GM19099 (cell line): ENCODE results near the gene NMU.

Source experiments
- POLR2A ChIP-seq: IDR thresholded peaks from 3 replicates; pipeline ENCODE4 v1.6.1; 2011; ENCODE audit warnings: low read depth; ENCODE audit not compliant: insufficient read length; ENCODE audit errors: extremely low read depth

The NMU gene

GRCh38 chr4:55637272-55637820 lies 1.2 kb upstream of the NMU start:
- TF ChIP-seq POLR2A, result no peak

- no peak for TF ChIP-seq POLR2A
Observed at GRCh38 chr4:55636656-55636999, 530 bp upstream of the NMU start.

DNA sequence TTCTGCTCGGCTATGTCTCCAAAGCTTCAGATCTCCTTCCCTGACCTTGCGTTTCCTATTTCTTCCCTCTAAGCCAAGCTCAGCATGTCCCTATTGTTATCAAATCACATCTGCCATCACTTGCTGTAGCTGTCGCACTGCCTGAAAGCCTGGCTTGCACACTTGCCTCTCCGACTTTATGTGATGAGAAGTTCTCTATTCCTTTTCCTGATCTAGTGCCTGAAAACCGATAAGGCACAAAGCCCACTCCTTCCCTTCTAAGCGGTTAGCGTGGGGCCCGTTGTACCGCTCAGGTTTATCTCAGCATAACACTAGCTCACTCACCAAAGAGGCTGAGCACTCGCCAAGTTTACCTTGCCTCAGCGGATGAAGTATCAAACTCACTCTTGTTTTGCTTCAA lies 816 bp downstream of the NMU start:
- TF ChIP-seq POLR2A, result no peak

DNA sequence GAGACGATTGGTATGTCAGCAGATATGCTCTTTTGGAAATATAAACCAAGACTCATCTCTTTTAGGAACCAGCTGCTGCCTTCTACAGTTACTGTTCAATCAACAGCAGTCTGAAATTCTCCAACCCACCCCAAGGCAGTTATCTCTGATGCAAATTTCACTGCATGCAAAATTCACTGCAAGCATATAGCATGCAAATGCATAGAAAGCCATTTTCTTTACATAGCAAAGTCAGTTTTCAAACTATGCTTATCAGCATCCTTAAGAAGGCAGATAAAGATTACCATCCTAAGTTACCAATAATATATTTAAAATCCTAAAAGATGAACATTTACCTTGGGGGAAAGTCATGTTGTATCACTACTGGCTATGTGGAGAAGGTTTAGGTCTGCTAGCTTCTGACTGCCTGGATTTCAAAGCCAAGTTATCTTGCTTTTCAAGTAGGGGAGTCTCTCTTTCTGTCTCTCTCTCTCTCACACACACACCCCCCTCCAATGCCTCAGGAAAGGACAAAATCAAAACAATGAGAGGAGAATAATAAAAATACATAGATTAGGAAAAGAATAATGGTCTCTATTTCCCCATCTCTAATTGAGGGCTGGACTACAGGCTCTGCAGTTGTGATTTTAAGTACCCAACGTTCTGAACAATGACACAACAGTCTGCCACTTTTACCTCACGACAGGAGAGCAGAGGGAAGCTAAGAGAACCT lies 1.5 kb downstream of the NMU start:
- no peak for TF ChIP-seq POLR2A

DNA sequence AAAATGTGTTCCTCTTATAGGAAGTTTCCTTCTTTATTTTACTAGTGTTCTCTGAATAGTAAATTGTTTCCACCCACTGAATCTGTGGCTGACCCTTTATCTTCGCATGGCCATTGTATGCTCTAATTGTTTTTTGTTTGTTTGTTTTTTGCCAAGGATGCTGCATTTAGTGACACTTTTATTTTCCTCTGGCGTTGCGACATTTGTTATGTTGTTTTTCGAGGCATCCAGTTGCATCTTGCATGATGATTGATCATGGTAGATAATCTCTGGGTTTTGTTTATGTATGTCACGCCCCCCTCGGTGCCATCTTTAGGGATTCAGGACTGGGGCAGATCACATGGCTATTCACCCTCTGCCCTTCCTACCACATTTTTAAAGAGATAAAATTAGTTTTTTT lies 2.2 kb downstream of the NMU start:
- TF ChIP-seq POLR2A, result no peak

DNA sequence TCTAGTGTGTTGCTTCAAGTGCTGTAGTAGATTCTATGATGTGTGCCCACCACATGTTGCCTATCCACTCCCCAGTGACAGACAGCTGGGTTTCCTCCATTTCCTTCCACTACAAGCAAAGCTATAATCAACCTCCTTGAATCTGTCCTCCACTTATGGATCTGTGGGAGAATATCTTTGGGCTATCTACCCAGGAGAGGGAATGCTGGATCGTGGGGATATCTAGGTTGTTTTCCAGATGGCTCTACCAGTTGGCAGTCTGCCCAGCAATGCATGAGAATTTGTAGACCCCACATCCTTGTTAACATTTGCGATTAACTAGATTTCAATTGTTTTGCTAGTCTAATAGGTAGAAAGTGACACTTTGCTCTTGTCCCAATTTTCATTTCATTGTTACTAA lies 10.3 kb downstream of the NMU start:
- no peak for TF ChIP-seq POLR2A

DNA sequence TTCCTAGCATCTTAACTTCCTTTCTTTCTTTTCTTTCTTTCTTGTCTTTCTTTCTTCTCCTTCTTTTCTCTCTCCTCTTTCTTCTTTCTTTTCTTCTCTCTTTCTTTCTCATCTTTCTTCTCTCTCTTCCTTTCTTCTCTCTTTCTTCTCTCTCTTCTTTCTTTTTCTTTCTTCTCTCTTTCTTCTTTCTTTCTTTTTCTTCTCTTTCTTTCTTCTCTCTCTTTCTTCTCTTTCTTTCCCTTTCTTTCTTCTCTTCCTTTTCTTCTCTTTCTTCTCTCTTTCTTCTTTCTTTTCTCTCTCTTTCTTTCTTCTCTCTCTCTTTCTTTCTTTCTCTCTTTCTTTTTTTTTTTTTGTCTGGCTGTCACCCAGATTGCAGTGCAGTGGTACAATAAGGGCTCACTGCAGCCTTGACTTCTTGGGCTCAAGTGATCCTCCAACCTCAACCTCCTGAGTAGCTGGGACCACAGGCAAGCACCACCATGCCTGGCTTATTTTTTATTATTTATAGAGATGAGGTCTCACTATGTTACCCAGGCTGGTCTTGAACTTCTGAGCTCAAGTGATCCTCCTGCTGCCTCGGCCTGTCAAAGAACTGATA lies 17.5 kb downstream of the NMU start:
- no peak for TF ChIP-seq POLR2A

DNA sequence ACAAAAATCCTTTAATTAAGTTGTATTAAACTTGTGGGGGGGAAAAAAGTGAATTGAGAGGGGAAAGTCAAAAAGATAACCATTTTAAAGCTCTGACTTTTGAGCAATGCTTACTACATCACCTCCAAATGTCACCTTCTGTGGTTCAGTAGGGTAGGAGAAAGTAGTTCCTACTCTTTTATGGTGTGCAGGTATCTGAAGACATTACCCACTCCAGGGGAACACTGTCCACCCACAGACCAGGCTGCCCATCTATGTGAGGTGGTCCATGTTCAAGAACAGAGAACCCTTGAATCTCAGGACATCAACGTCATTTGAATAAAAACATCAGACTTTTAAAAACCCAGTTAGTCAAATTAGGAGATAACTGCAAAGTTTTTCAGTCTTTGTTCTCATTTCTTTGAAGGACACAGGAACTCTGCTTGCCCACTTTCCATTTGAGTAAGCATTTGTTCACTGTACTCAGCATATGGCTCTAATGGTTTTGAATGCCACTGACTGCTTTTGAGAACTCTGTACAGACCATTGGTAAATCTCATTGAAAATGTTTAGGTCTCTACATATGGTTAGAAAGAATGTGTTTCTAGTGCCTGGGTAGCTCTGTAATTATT lies 18.4 kb downstream of the NMU start:
- TF ChIP-seq POLR2A, result no peak

DNA sequence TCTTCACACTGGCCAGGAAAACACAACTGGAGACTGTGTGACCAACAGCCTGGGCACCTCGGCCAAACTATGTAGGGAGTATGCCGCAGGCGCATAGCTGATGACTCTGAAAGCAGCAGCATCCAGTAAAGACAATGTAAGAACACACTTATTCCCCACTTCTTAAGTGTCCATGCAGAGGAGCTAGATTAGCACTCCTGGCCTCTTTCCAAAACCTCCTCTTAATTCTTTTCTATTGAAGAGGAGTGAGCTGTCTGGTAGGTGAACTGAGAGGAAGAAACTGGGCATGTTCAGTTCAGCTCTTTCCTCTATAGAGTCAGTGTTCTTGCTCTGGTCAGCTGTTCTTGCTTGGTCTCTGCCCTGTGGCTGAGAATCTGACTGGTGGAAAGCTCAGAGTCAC lies 21.1 kb downstream of the NMU start:
- no peak for TF ChIP-seq POLR2A

DNA sequence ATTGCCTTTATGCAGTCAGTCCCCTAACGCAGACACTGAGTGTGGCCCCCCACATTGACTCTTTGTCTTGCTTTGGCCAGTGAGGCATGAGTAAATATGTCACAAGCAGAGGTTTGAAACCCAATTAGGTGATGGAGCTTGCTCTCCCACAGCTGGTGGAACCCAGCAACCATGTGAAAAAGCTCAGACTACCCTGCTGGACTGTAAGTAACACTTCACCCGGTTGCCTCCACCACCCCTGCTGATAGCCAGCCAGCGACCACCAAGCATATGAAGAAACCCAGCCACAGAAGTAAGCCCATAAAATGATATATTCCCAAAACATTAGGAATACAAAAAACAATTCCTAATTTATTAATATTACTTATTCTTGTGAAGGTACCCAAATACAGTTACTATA lies 22.5 kb downstream of the NMU start:
- no peak for TF ChIP-seq POLR2A

- no peak for TF ChIP-seq POLR2A
Observed at GRCh38 chr4:55612341-55612740, 23.8 kb downstream of the NMU start.

DNA sequence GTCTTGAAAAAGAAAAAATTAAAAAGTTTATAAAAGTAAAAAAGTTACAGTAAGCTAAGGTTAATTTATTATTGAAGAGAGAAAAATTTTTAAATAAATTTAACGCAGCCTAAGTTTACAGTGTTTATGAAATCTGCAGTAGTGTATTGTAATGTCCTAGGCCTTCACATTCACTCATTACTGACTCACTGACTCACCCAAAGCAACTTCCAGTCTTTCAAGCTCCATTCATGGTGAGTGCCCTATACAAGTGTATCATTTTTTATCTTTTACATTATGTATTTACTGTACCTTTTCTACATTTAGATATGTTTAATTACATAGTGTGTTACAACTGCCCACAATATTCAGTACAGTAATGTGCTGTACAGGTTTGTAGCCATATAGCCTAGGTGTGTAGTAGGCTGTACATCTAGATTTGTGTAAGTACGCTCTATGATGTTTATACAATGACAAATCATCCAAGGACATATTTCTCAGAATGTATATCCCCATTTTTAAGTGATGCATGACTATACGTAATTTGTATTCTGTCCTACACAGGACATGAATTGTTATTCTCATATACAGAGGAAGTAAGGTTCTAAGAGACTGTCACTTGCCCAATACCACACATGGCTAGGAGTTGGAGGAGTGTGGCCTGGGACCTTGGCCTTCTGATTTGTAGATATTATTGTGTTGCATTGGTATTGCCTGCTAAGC lies 24.6 kb downstream of the NMU start:
- no peak for TF ChIP-seq POLR2A

- TF ChIP-seq POLR2A, result no peak
Observed at GRCh38 chr4:55610381-55610780, 25.7 kb downstream of the NMU start.

DNA sequence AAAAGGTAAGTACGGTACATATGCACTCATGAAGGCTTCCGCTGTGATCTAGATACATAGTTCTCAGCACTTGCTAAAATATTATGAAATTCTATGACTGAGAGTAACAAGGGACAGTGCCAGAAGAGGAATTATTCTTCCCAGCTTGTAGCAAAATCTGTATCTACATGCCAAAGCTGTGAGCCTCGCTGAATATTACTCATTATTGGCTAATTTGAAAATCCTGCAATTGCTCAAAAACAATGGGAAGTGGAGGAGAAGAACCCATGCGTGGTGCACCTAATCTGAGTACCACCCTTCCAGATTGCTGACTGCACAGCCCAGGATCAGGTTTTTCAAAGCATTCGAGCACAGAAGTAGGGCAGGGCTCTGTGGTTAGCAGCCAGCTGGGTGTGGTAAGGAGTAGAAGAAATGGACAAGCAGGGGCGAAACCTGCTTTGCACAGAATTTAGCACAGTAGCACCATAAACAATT lies 26.7 kb downstream of the NMU start:
- no peak for TF ChIP-seq POLR2A

DNA sequence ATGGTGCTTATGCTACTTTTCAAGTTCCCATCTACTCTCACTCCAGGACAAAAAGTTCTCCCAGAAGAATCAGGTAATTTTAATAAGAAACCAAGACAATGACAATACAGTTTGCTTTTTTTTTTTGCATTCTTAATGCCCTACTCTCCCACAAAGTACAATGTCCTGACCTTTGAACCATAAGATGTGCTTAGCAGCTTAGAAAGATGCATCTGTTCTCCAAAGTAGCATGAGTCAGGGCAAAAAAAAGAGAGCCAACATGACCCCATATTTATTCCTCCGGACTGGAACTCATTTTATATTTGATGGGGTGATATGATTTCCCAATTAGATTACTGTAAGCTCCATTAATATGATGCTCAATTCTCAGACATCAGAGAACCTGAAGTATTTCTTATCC lies 27.5 kb downstream of the NMU start:
- no peak for TF ChIP-seq POLR2A
